HG03521 (cell line): ENCODE measurements around the gene B3GAT3.
"Not testable (repeated sequence)": the region's sequence is repeated elsewhere in the genome, so short reads cannot be mapped to it uniquely, and the experiment has no call there.

ENCODE experiments used
- ATAC-seq: cut with Tn5 transposase; IDR thresholded peaks from one replicate; pipeline ENCODE4 v1.9.1; 2021; ENCODE audit warnings: mild to moderate bottlenecking, moderate library complexity; ENCODE audit not compliant: unreplicated experiment

Gene B3GAT3

DNA sequence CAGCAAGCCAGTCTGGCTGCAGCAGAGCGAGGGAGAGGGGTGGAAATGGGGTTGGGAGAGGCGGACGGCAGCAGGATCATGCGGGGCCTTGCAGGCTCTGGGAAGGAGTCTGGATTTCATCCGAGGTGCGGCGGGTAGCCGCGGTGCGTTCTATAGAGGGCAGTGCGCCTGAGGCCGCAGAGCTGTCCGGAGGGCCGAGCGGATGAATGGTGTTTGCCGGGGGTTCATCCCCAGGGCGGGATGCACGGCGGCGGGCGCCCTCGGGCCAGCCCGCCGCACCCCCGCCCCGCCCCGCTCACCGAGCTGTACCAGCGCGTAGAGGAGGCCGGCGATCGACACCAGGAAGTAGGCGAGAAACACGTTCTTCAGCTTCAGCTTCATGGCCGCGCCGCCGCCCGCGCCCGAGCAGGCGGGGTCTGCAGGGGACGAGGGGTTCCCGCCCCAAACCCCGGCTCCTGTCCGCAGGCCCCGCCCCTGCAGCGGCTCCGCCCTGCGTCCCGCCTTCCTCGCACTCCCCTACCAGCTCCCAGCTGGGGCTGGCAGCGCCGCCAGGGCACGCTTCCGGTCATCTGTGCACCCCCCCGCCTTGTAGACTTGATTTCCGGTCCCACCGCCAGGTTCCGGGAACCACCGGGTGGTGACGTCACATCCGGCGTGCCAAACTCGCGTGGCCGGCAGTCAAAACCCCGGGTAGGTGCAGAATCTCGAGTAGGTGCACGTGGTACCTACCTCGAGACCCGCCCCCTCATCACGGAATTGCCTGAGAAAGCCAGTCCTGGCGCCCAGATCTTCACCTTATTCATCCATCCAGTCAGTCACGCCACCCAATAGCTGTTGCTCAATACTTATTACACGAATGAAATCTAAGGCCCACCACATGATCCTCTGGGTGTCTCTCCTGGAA is at the start of gene B3GAT3:
Gene B3GAT3, minus strand, starts transcription at position 420 of the 904 bp plus-strand sequence. Its CDS starts 39 bp downstream, at position 381.
- ATAC-seq = peak; percentile 96

DNA sequence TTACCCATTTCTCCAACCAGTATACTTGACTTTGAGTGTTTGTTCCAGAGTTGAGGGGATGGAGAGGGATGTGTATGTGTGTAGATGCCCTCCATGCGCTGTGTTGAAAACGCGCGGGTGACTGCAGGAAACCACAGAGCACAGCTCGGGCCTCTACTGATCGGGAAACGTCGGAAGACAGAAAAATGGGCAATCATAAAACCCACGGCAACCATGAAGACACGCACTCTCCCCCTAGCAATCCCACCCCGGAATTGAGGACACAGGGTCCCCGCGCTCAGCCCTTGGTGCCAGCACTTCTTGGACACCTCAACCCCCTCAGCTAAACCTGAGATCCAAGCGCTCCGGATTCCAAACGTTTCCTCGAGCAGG is 49.4 kb upstream of the B3GAT3 start:
- ATAC-seq = peak; percentile 23

DNA sequence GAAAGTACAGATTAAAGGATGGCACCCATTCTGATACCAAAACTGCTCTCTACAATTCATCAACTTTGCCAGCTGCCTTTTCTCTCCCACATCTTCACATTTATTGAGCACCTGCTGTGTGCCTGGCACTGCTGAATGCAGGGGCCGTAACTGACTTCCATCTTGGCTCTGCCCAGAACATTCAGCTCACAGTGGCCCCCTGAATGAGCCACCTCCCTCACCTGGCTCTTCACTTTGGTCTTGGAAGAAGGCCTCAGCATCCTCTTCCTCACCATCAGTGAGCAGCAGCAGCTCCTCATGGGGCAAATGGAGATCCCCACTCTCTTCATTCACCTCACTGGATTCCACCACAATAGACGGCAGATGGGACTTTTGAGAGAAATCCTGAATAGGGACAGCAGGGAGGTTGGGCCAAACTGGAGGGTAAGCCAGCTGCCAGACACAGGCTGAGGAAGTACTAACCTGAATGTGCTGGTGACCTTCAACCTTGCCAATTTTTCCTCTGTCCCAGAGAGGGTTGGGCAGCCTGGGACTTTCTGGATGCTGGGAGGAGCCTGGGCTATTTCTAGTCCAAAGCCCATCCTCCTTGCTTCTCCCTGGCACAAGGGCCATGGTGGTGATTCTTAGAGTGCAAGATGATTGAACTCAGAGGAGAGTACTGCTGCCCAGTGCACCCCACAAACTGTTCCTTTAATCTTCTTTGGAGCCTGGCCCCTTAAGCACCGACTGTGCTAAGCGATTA is 47.8 kb upstream of the B3GAT3 start:
- no peak for ATAC-seq

DNA sequence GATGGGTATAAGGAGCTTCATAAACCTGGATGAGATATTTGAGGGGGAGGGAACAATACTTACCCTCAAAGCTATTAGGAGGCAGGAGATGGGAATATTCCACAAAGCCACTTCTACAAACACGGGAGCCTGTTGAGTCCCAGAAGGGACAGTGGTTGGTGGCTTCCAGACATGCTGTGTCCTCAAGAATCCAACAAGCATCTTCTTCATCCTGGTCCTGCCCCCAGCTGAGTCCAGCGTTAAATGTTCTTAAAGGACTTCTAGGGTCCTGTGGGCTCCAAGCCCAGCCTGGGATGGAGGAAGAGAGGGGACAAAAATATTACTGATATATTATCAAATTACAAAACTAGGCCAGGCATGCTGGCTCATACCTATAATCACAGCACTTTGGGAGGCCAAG is 45.7 kb upstream of the B3GAT3 start:
- ATAC-seq = no peak

DNA sequence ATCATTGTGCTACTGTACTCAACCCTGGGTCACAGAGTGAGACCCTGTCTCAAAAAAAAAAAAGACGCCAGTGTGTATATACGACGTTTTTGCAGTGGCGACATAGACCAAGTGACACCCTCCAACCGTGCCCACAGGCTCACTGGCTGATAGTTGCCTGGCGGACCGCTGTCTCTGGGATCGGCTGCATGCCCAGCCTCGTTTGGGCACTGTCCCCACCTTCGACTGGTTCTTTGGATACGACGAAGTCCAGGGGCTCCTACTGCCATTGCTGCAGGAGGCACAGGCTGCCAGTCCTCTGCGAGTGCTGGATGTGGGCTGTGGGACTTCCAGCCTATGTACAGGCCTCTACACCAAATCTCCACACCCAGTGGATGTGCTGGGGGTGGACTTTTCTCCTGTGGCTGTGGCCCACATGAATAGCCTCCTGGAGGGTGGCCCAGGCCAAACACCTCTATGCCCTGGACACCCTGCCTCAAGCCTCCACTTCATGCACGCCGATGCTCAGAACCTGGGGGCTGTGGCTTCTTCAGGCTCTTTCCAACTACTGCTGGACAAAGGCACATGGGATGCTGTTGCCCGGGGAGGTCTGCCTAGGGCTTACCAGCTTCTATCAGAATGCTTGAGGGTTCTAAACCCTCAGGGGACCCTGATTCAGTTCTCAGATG is 44.6 kb upstream of the B3GAT3 start:
- ATAC-seq = no peak

DNA sequence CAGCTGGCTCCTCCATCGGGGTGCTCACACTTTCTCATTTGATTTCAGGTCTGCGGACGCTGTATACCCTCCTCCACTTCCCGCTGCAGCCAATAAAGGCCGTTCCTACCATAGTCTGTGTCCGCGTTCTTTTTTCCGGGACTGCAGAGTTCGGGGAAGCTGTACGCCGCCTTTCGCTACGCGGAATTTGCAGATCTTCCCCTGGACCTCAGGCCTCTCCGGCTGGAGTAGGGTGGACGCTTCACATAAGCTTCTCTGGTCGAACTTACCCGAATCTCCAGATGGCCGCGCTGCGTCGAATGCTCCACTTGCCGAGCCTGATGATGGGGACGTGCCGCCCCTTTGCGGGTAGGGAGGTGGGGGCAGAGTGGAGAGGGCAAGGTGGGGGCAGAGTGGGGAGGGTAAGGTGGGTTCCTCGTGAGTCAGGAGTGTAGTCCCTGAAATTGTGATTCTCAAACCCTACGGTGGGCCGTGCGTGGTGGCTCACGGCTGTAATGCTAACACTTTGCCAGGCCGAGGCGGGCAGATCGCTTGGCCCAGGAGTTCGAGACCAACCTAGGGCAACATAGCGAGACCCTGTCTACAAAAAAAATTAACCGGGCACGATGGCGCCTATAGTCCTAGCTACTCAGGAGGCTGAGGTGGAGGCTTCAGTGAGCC is 43.9 kb upstream of the B3GAT3 start:
- peak; percentile 7 for ATAC-seq

DNA sequence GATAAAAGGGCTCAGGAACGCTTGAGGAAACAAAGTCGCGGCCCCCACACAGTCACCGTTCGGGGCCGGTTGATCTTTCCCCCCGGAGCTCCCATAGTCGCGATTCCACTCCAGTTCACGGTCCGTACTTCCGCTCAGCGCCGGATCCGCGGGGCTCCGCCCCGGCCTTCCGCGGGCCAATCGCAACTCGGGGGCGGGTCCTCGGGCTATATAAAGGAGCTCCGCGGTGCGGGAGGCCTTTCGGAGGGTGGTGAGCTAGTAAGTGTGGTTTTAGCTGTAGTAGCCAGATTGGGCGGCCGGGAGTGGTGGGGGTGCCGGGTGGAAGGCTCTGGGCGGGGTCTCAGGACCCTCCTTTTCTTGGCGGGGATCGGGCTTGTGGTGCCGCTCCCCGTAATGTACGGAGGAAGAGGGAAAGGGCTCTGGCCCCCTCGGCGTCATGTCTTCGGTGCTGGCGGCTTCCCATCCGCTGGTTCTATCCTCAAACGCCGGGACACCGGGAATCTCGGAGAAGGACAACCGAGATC is 43.4 kb upstream of the B3GAT3 start, which contains the start of the genes C11orf98 and CSKMT:
Gene C11orf98, minus strand, starts transcription at position 136 of the 524 bp plus-strand sequence. Its CDS starts 41 bp downstream, at position 95.
Gene CSKMT, plus strand, starts transcription at position 238 of the 524 bp plus-strand sequence. CDS start 568 bp downstream, outside the sequence.
- peak; percentile 73 for ATAC-seq

DNA sequence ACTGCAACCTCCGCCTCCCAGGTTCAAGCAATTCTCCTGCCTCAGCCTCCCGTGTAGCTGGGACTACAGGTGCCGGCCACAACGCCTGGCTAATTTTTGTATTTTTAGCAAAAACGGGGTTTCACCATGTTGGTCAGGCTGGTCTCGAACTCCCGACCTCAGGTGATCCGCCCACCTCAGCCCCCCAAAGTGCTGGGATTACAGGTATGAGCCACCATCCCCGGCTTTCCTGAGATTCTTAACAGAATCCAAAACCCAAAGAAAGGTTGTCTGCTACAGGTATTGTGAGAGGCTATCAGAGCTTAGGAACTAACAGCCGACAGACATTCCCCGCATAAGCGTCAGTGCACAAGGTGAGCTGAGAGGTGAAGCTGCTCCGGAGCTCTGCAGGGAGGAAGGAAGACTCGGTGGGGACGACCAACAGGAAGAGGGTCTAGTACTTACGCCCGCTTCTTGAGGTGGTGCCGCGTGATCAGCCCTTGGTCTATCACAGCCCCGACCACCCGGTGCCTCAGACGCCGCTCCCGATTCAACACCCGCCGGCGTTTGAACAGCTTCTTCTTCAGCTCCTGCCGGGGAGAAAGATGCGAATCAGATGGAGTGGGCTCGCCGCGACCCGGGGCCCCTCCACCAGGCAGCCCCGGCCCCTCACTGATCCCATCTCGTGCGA is 42.8 kb upstream of the B3GAT3 start:
- peak; percentile 28 for ATAC-seq

DNA sequence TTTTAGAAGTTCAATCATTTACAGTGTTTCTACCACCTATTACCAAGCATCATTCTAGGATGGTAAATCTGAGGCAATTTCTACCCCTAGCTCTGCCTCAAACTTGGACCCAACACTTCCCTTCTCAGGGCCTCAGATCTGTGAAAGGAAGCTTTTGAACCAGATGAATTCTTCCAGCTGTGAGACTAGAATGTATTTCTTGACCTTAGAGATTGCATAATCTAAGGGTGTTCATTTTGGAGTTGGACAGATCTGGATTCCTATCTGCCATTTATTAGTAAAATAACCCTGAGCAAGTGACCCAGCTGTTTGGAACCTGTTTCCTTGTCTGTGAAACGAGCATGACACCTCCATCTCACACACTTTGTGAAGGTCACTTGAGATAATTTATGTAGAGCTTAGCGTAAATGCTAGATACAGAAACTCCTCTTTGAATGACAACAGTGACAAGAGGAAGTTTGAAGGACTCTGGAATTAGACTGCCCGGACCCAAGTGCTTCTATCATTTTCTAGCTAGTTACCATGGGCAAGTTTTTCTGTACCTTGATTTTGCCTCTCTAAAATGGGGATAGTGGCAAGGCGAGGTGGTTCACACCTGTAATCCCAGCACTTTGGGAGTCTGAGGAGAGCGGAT is 35.1 kb upstream of the B3GAT3 start:
- ATAC-seq = no peak

DNA sequence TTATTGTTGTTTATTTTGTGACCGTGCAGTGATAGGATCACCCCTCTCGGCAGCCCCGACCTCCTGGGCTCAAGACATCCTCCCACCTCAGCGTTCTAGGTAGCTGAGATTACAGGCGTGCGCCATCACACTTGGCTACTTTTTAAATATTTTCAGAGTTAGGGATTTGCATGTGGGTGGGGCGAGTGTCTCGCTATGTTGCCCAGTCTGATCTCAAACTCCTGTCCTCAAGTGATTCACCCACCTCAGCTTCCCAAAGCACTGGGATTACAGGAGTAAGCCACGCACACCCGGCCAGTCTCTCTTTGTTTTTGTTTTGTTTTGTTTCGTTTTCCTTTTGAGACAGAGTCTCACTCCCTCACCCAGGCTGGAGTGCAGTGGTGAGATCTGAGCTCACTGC is 32.5 kb upstream of the B3GAT3 start:
- no peak for ATAC-seq

DNA sequence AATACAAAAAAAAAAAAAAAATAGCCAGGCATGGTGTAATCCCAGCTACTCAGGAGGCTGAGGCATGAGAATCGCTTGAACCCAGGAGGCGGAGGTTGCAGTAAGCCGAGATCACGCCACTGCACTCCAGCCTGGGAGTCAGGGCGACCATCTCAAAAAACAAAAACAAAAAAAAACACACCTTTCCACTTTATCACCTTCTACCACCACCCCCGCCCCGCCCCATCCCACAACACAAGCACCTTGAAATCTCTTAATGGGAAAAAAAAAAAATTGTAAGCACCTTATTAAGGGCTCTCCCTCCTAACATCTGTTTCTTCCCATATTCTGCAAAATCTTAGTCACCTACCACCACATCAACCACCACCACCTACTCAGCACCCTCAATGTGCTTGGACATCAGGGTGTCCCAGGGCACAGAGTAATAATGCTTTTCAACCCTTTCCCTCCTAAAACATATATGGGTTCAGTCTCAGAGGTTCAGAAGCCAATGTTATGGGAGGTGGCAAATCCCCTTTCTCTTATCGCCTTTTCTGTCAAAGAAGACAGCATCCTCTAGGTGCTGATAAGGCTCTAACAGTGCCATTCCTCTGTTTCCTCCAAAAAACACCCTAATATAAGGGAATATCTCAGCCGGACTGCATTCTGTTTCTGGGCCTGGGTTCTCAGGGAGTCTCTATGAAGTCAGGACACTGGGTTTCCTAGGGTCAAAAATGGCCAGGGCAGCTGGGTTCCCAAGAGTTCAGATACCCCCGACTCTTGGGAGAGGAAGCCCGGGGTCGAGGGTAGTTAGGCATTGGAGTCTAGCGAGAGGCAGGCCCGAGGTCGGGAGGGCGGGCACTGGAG is 30.6 kb upstream of the B3GAT3 start:
- ATAC-seq = no peak

DNA sequence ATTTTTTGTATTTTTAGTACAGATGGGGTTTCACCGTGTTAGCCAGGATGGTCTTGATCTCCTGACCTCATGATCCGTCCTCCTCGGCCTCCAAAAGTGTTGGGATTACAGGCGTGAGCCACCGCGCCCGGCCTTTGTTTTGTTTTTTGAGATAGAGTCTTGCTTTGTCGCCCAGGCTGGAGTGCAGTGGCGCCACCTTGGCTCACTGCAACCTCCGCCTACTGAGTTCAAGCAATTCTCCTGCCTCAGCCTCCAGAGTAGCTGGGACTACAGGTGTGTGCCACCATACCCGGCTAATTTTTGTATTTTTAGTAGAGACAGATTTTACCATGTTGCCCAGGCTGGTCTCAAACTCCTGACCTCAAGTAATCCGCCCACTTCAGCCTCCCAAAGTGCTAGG is 28.5 kb upstream of the B3GAT3 start:
- ATAC-seq = not testable (repeated sequence)

DNA sequence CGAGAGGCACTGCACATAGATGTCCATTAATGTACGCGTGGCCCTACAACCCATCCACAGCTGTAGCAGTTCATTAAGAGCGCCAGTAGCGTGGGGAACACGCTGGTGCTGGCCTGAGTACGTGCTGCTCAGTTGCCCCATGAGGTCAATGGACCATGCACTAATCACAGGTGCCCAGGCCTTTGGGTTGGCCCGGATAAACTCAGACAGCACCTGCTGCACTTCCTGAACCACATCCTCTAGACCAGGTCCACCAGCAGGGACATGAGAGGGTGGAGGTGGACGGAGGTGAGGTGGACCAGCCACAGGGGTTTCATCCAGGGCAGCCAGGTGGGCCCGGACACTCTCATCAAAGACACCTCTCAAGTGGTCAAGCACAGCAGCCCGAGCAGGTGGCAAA is 27.7 kb upstream of the B3GAT3 start:
- no peak for ATAC-seq

DNA sequence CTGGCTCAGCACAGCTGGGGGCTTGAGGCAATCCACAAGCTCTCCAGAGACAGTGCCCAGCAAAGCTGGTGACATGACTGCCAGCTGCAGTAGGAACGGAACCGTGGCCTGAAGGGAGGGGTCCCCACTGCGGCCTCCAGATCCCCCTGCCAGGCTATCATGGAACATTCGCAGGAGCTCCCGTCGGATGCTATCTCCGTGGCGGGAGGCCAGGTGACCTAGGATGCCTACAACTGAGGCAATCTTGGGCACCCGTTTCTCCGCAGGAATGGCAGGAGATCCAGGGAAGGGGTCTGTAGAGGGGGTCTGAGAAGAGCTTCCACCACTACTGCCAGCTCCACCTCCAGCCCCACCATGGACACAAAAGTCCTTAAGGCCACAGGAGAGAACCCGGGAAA is 27.2 kb upstream of the B3GAT3 start:
- no peak for ATAC-seq

DNA sequence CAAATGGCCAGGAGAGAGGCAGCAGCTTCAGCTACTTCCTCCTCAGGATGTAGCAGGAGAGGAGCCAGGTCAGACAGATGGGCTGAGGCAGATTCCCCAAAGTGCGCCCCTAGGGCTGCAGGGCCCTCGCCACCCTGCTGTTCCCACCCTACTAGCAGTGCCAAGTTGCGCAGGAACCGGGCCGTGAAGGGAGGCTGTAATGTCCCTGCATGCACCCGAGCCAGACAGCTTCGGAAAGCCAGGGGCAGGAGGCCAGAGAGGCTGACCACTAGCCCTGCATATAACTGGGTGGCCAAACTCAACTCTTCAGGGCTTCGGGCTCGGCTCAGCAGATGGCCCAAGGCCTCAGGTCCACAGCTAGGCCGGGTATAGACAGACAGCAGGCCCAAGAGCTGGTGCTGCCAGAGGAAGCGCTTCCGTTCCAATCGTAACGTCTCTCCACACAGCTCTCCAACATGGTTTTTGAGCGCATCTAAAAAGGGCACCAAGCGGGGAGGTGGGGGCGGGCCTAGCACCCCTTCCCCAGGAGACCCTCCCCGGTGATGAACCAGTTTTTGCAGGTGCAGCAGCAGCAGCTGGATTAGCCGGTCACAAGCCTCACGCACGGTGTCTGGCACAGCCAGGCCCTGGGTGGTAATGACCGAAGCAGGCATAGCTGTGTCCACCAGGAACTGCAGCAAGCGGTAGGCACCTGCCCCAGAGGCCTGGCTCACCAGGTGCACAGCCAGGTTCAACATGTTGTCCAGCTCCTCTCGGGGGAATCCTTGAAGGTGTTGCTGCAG is 26.6 kb upstream of the B3GAT3 start:
- no peak for ATAC-seq

DNA sequence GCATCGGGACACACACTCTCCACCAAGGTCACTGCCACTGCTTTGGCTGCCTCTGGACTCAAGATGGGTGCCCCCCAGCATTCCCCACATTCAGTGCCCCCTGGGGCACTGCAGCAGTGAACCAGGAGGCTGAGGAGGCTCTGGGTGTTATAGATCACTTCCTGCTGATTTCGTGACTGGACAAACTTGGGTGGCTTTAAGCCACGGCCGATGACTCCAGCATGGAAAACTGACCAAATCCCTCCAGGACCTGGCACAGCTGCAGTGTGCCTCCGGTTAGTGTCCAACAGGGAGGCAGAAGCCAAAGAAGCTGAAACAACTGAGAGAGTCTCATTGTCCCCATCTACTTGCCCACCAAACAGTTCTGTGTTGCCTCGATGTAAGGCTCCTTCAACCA is 25.8 kb upstream of the B3GAT3 start:
- ATAC-seq = no peak

DNA sequence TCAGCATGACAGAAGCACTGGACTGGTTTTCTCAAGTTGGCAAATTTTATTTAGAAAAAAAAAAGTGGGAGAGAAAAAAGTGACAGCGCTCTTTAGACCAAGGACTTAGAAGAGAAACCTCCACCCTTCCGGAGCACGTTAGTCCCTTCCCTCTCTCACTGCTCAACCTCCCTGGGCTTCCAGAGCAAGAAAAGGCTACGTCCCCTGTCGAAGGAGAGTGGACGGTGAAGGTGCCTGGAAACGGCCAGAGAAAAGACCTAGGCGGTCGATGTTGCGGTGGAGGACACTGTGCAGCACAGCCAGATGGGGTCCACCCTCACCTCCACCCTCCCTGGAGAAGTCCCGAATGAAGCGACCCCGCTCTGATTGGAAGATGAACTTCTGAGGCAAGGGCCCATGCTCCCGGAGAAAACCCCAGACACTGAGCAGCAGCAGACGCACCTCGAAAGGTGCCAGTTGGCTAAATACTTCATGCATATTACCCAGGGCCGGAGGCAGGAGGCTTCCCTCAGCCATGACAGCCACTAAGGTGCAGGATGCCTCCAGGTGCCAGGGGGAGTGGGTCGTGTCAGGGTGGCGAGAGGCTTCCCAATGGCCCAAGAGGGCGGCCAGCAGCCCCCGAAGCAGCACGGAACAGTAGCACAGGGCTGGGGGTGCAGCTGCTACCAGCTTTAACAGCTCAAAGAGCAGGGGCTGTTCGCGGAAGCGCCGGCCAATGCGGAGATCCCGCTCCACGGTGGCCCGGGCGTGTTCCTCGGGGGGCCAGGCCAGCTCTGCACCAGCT is 25.2 kb upstream of the B3GAT3 start:
- ATAC-seq = no peak
